Liver (tissue), 3 donors: ENCODE data around the gene BAZ2A.

Experiments
- CTCF ChIP-seq: fragments of 150-350 bp; IDR thresholded peaks from 2 replicates; pipeline ENCODE4 v1.5.1; 2017; ENCODE audit warnings: improper control_type of control experiment, low read depth, low read length; ENCODE audit not compliant: missing input control
- FOXA1 ChIP-seq: IDR thresholded peaks from 2 replicates; pipeline ENCODE4 v1.6.1; 2016; ENCODE audit warnings: antibody characterized with exemption
- GABPA ChIP-seq, 2 donors: IDR thresholded peaks in 1 of 2; conservative IDR thresholded peaks in 1 of 2; 2 replicates each; pipeline ENCODE4 v1.6.1; 2016; ENCODE audit warnings: antibody characterized with exemption in 2 of 2, mild to moderate bottlenecking in 1 of 2, moderate library complexity in 1 of 2
- HNF4A ChIP-seq, 2 donors: conservative IDR thresholded peaks; 2 replicates each; pipeline ENCODE4 v1.6.1; 2016; ENCODE audit warnings: antibody characterized with exemption in 2 of 2, mild to moderate bottlenecking in 2 of 2
- HNF4G ChIP-seq: IDR thresholded peaks from 2 replicates; pipeline ENCODE4 v1.6.1; 2016; ENCODE audit warnings: antibody characterized with exemption
- MAX ChIP-seq: IDR thresholded peaks from 2 replicates; pipeline ENCODE4 v1.6.1; 2016; ENCODE audit warnings: antibody characterized with exemption
- REST ChIP-seq: IDR thresholded peaks from 2 replicates; pipeline ENCODE4 v1.6.1; 2016; ENCODE audit warnings: antibody characterized with exemption, mild to moderate bottlenecking
- RXRA ChIP-seq, 2 donors: IDR thresholded peaks; 2 replicates each; pipeline ENCODE4 v1.6.1; 2017 to 2018; ENCODE audit warnings: antibody characterized with exemption in 2 of 2, mild to moderate bottlenecking in 1 of 2
- SP1 ChIP-seq: IDR thresholded peaks from 2 replicates; pipeline ENCODE4 v1.6.1; 2018; ENCODE audit warnings: antibody characterized with exemption, mild to moderate bottlenecking
- TAF1 ChIP-seq: conservative IDR thresholded peaks from 2 replicates; pipeline ENCODE4 v1.6.1; 2016; ENCODE audit warnings: antibody characterized with exemption, mild to moderate bottlenecking
- YY1 ChIP-seq: IDR thresholded peaks from 2 replicates; pipeline ENCODE4 v1.6.1; 2016; ENCODE audit warnings: antibody characterized with exemption, mild to moderate bottlenecking
- donor health status: healthy.
- donor health status: healthy.

- TF ChIP-seq CTCF (no peak), MAX (no peak), HNF4G (no peak), HNF4A (conservative IDR thresholded peaks at IDR 0.05) (no peak), GABPA (IDR thresholded peaks at IDR 0.05 in 1 of 2, conservative IDR thresholded peaks at IDR 0.05 in 1 of 2) (no peak), YY1 (no peak), SP1 (no peak), FOXA1 (no peak), REST (no peak), TAF1 (no peak), RXRA (IDR thresholded peaks at IDR 0.05) (no peak)
Measured at GRCh38 chr12:56633468-56634241, 3.5 kb upstream of the BAZ2A start.
